Lower lobe of right lung (tissue), 2 donors: ENCODE results near the gene NBL1. TPM values are rescaled to one million over a fixed set of nuclear protein-coding genes. Genes with fewer than 3 reads are reported as not detected.

ENCODE experiments used
- ATAC-seq, 2 donors: fragments of 200-7000 bp; cut with Tn5 transposase; one replicate each; pipeline ENCODE4 v1.9.1; 2020 to 2022; ENCODE audit warnings: mild to moderate bottlenecking in 2 of 2, moderate library complexity in 2 of 2
- DNase-seq: peaks from one replicate; pipeline ENCODE4 v3.0.0-alpha.2; 2020
- H3K27ac ChIP-seq: fragments of 200-600 bp; one replicate; pipeline ENCODE4 v1.8.0; 2022
- H3K27me3 ChIP-seq: fragments of 200-600 bp; one replicate; pipeline ENCODE4 v1.8.0; 2022; ENCODE audit warnings: low read depth
- H3K36me3 ChIP-seq: fragments of 200-600 bp; one replicate; pipeline ENCODE4 v1.8.0; 2022; ENCODE audit warnings: mild to moderate bottlenecking
- H3K4me1 ChIP-seq: fragments of 200-600 bp; one replicate; pipeline ENCODE4 v1.8.0; 2022
- H3K4me3 ChIP-seq: fragments of 200-600 bp; one replicate; pipeline ENCODE4 v1.8.0; 2022; ENCODE audit warnings: mild to moderate bottlenecking
- H3K9me3 ChIP-seq: fragments of 200-600 bp; one replicate; pipeline ENCODE4 v1.8.0; 2022
- CTCF ChIP-seq: fragments of 200-600 bp; IDR thresholded peaks from one replicate; pipeline ENCODE4 v1.8.0; 2022; ENCODE audit warnings: antibody characterized with exemption, mild to moderate bottlenecking
- intact Hi-C: fragments of 100-400 bp; cut with DNase I; formaldehyde crosslinking; loops from one replicate; pipeline ENCODE4 v1.11.0; 2022
- total RNA-seq: library from RNA; stranded (reverse); fragmentation: NEBNext Ultra II Directional; extraction: Animal tissue kit (Norgen Biotek cat#: 25700); gene quantifications from one replicate; pipeline ENCODE4 v1.2.1, GENCODE V29; 2021
- donor health status: DM: no; HTN: yes; CAD: no; lungs with severe emphysema.

The NBL1 gene
- total RNA-seq, 1 donor from 2014 or later: 126 TPM

GRCh38 chr1:19678931-19679453, 34.9 kb downstream of the NBL1 start:
- intact Hi-C loops: no loop called here
- Histone ChIP-seq H3K9me3 (no peaks in the 10 kb centered on the region), H3K4me1 (no peaks in the 10 kb centered on the region), H3K27me3 (peaks cover 9% of the 10 kb centered on the region), H3K36me3 (peaks cover 15% of the 10 kb centered on the region), H3K4me3 (no peak overlapping the region), H3K27ac (no peak overlapping the region)
- ATAC-seq (peak in 1 of 2 donors; percentile 23), DNase-seq (no peak)
- no peak for TF ChIP-seq CTCF

DNA sequence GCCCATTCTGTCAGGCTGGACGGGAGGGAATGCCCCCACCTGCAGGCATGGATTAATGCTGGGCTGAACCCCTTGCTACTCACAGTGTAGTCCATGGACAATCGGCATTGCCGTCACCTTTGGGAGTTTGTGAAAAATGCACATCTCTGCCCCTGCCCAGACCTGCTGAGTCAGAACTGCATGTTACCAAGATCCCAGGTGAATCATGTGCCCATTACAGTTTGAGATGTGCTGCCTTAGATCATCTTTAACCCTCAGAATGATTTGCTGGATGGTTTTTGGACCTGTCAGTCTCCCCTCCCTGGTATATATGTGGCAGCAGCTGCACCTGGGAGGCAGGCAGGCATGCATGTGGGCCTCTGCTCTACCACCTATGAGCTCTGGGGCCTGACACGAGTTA, 35.6 kb downstream of the NBL1 start:
- peaks cover 6% of the 10 kb centered on the region for H3K27me3 ChIP-seq

DNA sequence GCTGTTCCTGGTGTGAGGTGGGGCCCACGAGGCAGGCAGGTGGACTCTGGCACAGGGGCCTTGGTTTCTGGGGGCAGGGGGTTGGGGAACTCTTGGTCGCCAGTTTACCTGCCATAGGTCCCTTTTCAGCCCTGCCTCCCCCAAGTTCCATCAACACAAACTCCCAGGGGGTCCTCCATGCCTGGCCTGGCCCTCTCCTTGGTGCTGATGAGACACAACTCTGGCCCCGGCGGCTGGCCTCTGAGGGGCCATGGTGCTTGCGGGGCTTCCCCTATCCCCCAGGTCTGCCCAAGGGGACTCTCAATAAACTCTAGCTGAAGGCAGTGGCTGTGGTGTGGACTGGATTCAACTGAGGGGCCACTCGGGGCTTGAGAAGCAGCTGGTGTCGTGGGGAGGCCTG, 36.5 kb downstream of the NBL1 start:
- ATAC-seq (no peak), DNase-seq (no peak)
- TF ChIP-seq CTCF: no peak
- intact Hi-C loops: no loop called here
- no peaks in the 10 kb centered on the region for H3K9me3 ChIP-seq
- no peak overlapping the region for H3K27ac ChIP-seq
- H3K36me3 ChIP-seq: peaks cover 15% of the 10 kb centered on the region
- no peak overlapping the region for H3K4me3 ChIP-seq
- no peaks in the 10 kb centered on the region for H3K27me3 ChIP-seq
- H3K4me1 ChIP-seq: no peaks in the 10 kb centered on the region

More for the DNA sequence above, 35.6 kb downstream of the NBL1 start:
- TF ChIP-seq CTCF: no peak
- Histone ChIP-seq H3K4me3 (no peak overlapping the region), H3K27ac (no peak overlapping the region), H3K4me1 (no peaks in the 10 kb centered on the region), H3K9me3 (no peaks in the 10 kb centered on the region), H3K36me3 (peaks cover 15% of the 10 kb centered on the region)
- ATAC-seq: no peak
- DNase-seq: no peak
- intact Hi-C loops: no loop called here

DNA sequence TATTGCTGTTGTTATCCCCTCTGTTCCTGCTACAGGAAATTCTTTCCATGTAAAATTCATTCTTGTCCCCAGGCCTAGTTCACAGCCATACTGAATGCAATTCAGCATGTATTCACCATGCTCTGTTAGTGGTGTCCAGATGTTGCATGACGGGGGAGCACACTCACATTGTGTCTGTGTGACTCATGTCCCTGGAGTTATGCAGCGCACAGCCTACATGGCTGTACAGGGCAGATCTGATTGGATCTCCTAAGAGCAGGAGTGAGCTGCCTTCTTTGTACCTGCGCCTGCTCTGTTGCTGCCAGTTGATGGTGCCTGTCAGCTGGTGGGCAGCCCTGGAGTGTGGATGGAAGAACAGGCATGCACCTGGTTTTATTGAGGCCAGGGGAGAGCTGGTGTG, 38.1 kb downstream of the NBL1 start:
- DNase-seq (no peak), ATAC-seq (no peak)
- Histone ChIP-seq H3K27me3 (no peaks in the 10 kb centered on the region), H3K4me3 (no peak overlapping the region), H3K4me1 (no peaks in the 10 kb centered on the region), H3K9me3 (no peaks in the 10 kb centered on the region), H3K36me3 (peaks cover 17% of the 10 kb centered on the region), H3K27ac (no peak overlapping the region)
- TF ChIP-seq CTCF: no peak
- intact Hi-C loops: no loop called here

DNA sequence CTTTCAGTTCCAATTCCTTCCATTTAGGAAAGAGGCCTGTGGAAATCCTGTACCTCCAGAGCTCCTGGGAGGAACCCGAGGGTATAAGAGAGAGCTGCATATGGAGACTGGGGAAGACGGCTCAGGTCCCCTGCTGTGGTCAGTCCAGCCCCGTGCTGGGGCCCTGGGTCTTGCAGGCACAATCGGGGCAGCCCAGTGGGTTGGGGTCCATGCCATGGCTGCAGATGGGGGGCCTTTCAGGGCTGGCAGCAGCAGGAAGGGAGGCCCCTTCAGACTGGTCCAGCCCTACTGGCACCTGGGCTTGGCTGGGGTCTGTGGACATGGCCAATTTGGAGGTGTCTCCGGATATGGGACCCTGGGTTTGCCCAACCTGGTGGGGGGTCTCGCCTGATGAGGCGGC, 38.8 kb downstream of the NBL1 start:
- no peak for ATAC-seq
- H3K9me3 ChIP-seq: no peaks in the 10 kb centered on the region
- no peaks in the 10 kb centered on the region for H3K4me1 ChIP-seq
- intact Hi-C loops: no loop called here
- H3K36me3 ChIP-seq: peaks cover 21% of the 10 kb centered on the region
- no peak for TF ChIP-seq CTCF
- no peak for DNase-seq
- H3K27ac ChIP-seq: no peak overlapping the region
- H3K4me3 ChIP-seq: no peak overlapping the region
- H3K27me3 ChIP-seq: no peaks in the 10 kb centered on the region

DNA sequence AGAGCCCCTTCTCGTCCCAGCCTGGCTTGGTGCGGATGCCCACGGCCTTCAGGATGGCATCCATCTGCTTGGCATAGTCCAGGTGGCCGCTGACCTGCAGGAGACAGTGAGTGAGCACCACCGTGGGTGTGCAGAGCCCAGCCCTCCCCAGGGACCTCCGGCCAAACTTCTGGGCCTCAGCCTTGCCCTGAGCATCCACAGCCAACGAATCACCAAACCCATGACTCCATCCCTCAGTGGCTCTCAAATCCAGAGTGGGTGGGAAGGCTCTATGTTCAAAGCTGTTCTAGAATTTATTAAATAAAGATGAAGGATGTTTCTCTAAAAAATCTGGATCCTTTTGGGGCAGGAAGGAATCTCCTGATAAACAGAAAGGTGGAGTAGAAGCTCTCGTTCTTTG, 39.2 kb downstream of the NBL1 start:
- no peak for ATAC-seq
- H3K27ac ChIP-seq: no peak overlapping the region
- H3K27me3 ChIP-seq: no peaks in the 10 kb centered on the region
- no peaks in the 10 kb centered on the region for H3K4me1 ChIP-seq
- intact Hi-C loops: no loop called here
- peaks cover 26% of the 10 kb centered on the region for H3K36me3 ChIP-seq
- TF ChIP-seq CTCF: no peak
- no peaks in the 10 kb centered on the region for H3K9me3 ChIP-seq
- DNase-seq: no peak
- H3K4me3 ChIP-seq: no peak overlapping the region
